ENCODE results near the gene KAZN.

DNA sequence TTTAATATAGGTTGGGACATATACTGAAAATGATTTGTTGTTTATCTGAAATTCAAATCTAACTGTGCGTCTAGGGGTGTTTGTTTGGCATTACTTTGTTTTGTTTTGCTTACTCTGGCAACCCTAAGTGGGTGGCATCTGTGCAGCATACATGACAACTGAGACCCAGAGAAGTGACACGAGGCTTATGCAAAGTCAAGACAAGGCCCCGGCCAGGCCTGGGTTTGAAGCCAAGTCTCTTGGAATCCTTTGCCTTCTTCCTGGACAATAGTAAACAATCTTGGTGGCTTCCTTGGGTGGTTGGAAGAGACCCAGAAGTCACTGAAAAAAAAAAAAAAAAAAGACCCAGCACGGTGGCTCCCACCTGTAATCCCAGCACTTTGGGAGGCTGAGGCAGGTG, 357.5 kb downstream of the KAZN start:
- no peak for TF ChIP-seq EZH2 (IDR thresholded peaks at IDR 0.05; ENCODE audit: low read depth)
- TF ChIP-seq, protein P1, sequence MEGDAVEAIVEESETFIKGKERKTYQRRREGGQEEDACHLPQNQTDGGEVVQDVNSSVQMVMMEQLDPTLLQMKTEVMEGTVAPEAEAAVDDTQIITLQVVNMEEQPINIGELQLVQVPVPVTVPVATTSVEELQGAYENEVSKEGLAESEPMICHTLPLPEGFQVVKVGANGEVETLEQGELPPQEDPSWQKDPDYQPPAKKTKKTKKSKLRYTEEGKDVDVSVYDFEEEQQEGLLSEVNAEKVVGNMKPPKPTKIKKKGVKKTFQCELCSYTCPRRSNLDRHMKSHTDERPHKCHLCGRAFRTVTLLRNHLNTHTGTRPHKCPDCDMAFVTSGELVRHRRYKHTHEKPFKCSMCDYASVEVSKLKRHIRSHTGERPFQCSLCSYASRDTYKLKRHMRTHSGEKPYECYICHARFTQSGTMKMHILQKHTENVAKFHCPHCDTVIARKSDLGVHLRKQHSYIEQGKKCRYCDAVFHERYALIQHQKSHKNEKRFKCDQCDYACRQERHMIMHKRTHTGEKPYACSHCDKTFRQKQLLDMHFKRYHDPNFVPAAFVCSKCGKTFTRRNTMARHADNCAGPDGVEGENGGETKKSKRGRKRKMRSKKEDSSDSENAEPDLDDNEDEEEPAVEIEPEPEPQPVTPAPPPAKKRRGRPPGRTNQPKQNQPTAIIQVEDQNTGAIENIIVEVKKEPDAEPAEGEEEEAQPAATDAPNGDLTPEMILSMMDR (conservative IDR thresholded peaks at IDR 0.05) = no peak
